Measurements from ENCODE around the gene IQCN. TPM values are rescaled to one million over a fixed set of nuclear protein-coding genes. Genes with fewer than 3 reads are reported as not detected.
A peak's percentile ranks its signal among the peaks of the same experiment; 100 is the strongest.

The IQCN gene
- total and polyA plus RNA-seq, 2 experiments from 2014 or later: 0.35 TPM; not detected in 1

- H3K27ac ChIP-seq (ENCODE audit: low read depth): no peak overlapping the region
- ATAC-seq (peak; percentile 3), DNase-seq (ENCODE audit: low spot score) (peak; percentile 37)
- H3F3A ChIP-seq (replicated peaks; ENCODE audit: low read depth): peaks cover 22% of the 10 kb centered on the region; the same call in 1 of the 2 replicates
- H3K4me3 ChIP-seq: no peak overlapping the region
- H4K20me1 ChIP-seq (replicated peaks; ENCODE audit: insufficient read depth): peaks cover 13% of the 10 kb centered on the region
- no peak overlapping the region for H3K27ac Mint-ChIP-seq
- no peaks in the 10 kb centered on the region for H3K9me3 Mint-ChIP-seq
- H3K4me1 Mint-ChIP-seq: peaks cover 20% of the 10 kb centered on the region; the same call in 2 of the 3 replicates
- H3K36me3 Mint-ChIP-seq (ENCODE audit: low read depth): peaks cover 24% of the 10 kb centered on the region
- peaks cover 22% of the 10 kb centered on the region; the same call in 1 of the 2 replicates for H3K4me1 ChIP-seq (ENCODE audit: insufficient read depth)
- H3K36me3 ChIP-seq (ENCODE audit: insufficient read depth): peaks cover 5% of the 10 kb centered on the region; the same call in 1 of the 2 replicates
- no peak for TF ChIP-seq CTCF (conservative IDR thresholded peaks at IDR 0.05; ENCODE audit: low read depth in 2 of 2)
- no peak for TF ChIP-seq STAT1 (IDR thresholded peaks at IDR 0.05; ENCODE audit: unreplicated experiment)
- no peak for TF ChIP-seq CREB1 (CRISPR knock-in tag; IDR thresholded peaks at IDR 0.05; ENCODE audit: low read depth)
- TF ChIP-seq EZH2phosphoT487 (IDR thresholded peaks at IDR 0.05; ENCODE audit: unreplicated experiment): no peak
- no peak for TF ChIP-seq POLR2AphosphoS5 (IDR thresholded peaks at IDR 0.05; ENCODE audit: low read depth)
- TF ChIP-seq ZNF114 (CRISPR knock-in tag; IDR thresholded peaks at IDR 0.05): no peak
- peaks cover 30% of the 10 kb centered on the region for H3K79me2 ChIP-seq (replicated peaks; ENCODE audit: insufficient read depth)
- H3K27me3 Mint-ChIP-seq (ENCODE audit: insufficient read depth, low read depth, poor library complexity): peaks cover 15% of the 10 kb centered on the region
- H3K4me2 ChIP-seq: no peak overlapping the region
- H3K9me2 ChIP-seq (ENCODE audit: insufficient read depth): no peaks in the 10 kb centered on the region; the same call in 1 of the 2 replicates
- H2AFZ ChIP-seq: no peak overlapping the region
- H3K4me3 Mint-ChIP-seq: no peak overlapping the region
- H3K27me3 ChIP-seq (ENCODE audit: insufficient read depth): no peaks in the 10 kb centered on the region
These were observed 617 bp upstream of the IQCN start for GRCh38 chr19:18274781-18275356.

GRCh38 chr19:18273561-18274218 is 562 bp downstream of the IQCN start:
- no peak for DNase-seq (ENCODE audit: low spot score)
- Mint-ChIP-seq H3K4me3 (no peak overlapping the region), H3K27me3 (ENCODE audit: insufficient read depth, low read depth, poor library complexity) (peaks cover 11% of the 10 kb centered on the region), H3K27ac (no peak overlapping the region), H3K4me1 (peaks cover 14% of the 10 kb centered on the region; the same call in 2 of the 3 replicates), H3K36me3 (ENCODE audit: low read depth) (peaks cover 12% of the 10 kb centered on the region), H3K9me3 (no peaks in the 10 kb centered on the region)
- no peak overlapping the region for H3K4me3 ChIP-seq
- H3K36me3 ChIP-seq (ENCODE audit: insufficient read depth): peaks cover 1% of the 10 kb centered on the region; the same call in 1 of the 2 replicates
- H3K27ac ChIP-seq (ENCODE audit: low read depth): no peak overlapping the region
- peaks cover 8% of the 10 kb centered on the region for H4K20me1 ChIP-seq (replicated peaks; ENCODE audit: insufficient read depth)
- peaks cover 16% of the 10 kb centered on the region; the same call in 1 of the 2 replicates for H3K4me1 ChIP-seq (ENCODE audit: insufficient read depth)
- peaks cover 16% of the 10 kb centered on the region; the same call in 1 of the 2 replicates for H3F3A ChIP-seq (replicated peaks; ENCODE audit: low read depth)
- ATAC-seq: no peak
- H3K4me2 ChIP-seq: no peak overlapping the region
- peaks cover 23% of the 10 kb centered on the region for H3K79me2 ChIP-seq (replicated peaks; ENCODE audit: insufficient read depth)
- no peaks in the 10 kb centered on the region; the same call in 1 of the 2 replicates for H3K9me2 ChIP-seq (ENCODE audit: insufficient read depth)
- TF ChIP-seq ZNF462 (CRISPR knock-in tag; IDR thresholded peaks at IDR 0.05): no peak
- no peak overlapping the region for H2AFZ ChIP-seq
- no peaks in the 10 kb centered on the region for H3K27me3 ChIP-seq (ENCODE audit: insufficient read depth)
